ENCODE measurements around the gene BLOC1S1. TPM values are rescaled to one million over a fixed set of nuclear protein-coding genes. Genes with fewer than 3 reads are reported as not detected.

BLOC1S1 gene
- total and polyA plus RNA-seq, 2 of the 4 experiments (the other 2 are of a cell fraction) = 128 to 285 TPM

DNA sequence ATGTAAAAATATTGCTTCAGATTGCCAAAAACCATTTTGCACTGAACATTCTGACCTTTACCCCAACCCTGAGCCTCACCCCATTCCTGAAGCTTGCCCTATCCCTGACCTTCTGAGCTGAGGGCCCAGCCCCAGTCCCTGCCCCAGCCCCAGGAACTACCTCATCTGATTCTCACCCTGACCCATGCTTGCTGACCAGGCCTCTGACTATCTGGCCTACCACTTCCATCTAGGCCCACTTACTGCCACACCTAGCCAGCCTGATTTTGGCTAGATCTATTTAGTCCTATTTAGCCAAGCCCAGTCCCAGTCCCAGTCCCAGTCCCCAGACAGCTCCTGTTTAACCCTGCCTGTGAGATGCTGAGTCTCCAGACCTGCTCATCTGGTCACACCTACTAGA, 45.6 kb upstream of the BLOC1S1 start:
- ATAC-seq (ENCODE audit: low read depth) = no peak

More for the DNA sequence above, 45.6 kb upstream of the BLOC1S1 start:
- Histone ChIP-seq H3K14ac (replicated peaks; ENCODE audit: low read depth, low read length) (no peak overlapping the region), H2AK9ac (replicated peaks; ENCODE audit: low read depth, low read length, poor library complexity) (no peak overlapping the region), H3K4me1 (ENCODE audit: control insufficient read depth, insufficient read depth, low read length) (no peaks in the 10 kb centered on the region), H3K27me3 (ENCODE audit: control insufficient read depth, insufficient read depth, low read length) (peaks cover 5% of the 10 kb centered on the region), H4K5ac (ENCODE audit: low read depth, low read length) (no peak overlapping the region), H3K27ac (ENCODE audit: insufficient read depth, low read length) (no peak overlapping the region), H3K4me2 (ENCODE audit: low read depth, low read length) (no peak overlapping the region), H2AFZ (replicated peaks; ENCODE audit: low read length, poor library complexity) (no peak overlapping the region), H3K79me1 (ENCODE audit: low read depth in 1 of 2, low read length in 2 of 2) (no peaks in the 10 kb centered on the region), H3K18ac (ENCODE audit: low read depth, low read length) (no peak overlapping the region), H4K91ac (ENCODE audit: insufficient read depth, low read depth, low read length) (no peak overlapping the region), H3K9me1 (ENCODE audit: insufficient read depth, low read length) (no peaks in the 10 kb centered on the region), H3K56ac (ENCODE audit: extremely low read depth, insufficient read depth, low read length) (no peak overlapping the region), H2BK20ac (ENCODE audit: low read depth, low read length) (no peak overlapping the region), H2BK120ac (ENCODE audit: low read depth, low read length) (no peak overlapping the region), H3K23ac (ENCODE audit: low read depth, low read length) (no peak overlapping the region), H3K4me3 (ENCODE audit: insufficient read depth, low read depth, low read length) (no peak overlapping the region), H4K8ac (ENCODE audit: low read depth in 2 of 2, low read length in 2 of 2) (no peak overlapping the region), H3K36me3 (ENCODE audit: control insufficient read depth, insufficient read depth, low read length) (no peaks in the 10 kb centered on the region), H3K4ac (ENCODE audit: low read depth, low read length) (no peak overlapping the region), H3K9me3 (ENCODE audit: control insufficient read depth, insufficient read depth, low read length) (no peaks in the 10 kb centered on the region), H2BK5ac (ENCODE audit: low read depth, low read length, poor library complexity, severe bottlenecking) (no peak overlapping the region), H3K9ac (ENCODE audit: low read depth, low read length) (no peak overlapping the region), H4K20me1 (ENCODE audit: insufficient read depth, low read length) (no peaks in the 10 kb centered on the region), H2AK5ac (ENCODE audit: low read depth, low read length) (no peak overlapping the region), H2BK15ac (ENCODE audit: low read depth, low read length) (no peak overlapping the region)
- in situ Hi-C loops (cut with MboI; ENCODE audit: low sequenced_read_pairs) (no loop called here), intact Hi-C loops (cut with micrococcal nuclease) (no loop called here), dilution Hi-C loops (cut with HindIII; ENCODE audit: low sequenced_read_pairs, unreplicated experiment) (no loop called here)
- ChIA-PET POLR2A (ENCODE audit: unreplicated experiment) (no interaction called here), CTCF (no interaction called here)
- BruUV-seq (replicated peaks) = no TSS peak
- no peak for DNase-seq
- TF ChIP-seq BHLHE40 (IDR thresholded peaks at IDR 0.05; ENCODE audit: low read depth, low read length) = no peak
- no peak for TF ChIP-seq CHD1 (IDR thresholded peaks at IDR 0.05; ENCODE audit: low read depth, low read length)
- TF ChIP-seq, protein P1, sequence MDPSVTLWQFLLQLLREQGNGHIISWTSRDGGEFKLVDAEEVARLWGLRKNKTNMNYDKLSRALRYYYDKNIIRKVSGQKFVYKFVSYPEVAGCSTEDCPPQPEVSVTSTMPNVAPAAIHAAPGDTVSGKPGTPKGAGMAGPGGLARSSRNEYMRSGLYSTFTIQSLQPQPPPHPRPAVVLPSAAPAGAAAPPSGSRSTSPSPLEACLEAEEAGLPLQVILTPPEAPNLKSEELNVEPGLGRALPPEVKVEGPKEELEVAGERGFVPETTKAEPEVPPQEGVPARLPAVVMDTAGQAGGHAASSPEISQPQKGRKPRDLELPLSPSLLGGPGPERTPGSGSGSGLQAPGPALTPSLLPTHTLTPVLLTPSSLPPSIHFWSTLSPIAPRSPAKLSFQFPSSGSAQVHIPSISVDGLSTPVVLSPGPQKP (IDR thresholded peaks at IDR 0.05; ENCODE audit: borderline replicate concordance, low read depth, low read length) = no peak
- TF ChIP-seq RCOR1 (IDR thresholded peaks at IDR 0.05; ENCODE audit: insufficient replicate concordance, low read length) = no peak
- no peak for TF ChIP-seq FOS (IDR thresholded peaks at IDR 0.05; ENCODE audit: low read depth, low read length)
- TF ChIP-seq POLR2A (IDR thresholded peaks at IDR 0.05; ENCODE audit: low read depth, low read length) = no peak
- no peak for TF ChIP-seq RAD21 (IDR thresholded peaks at IDR 0.05; ENCODE audit: low read length)

Measured in IMR-90 (cell line).